A673 (cell line): Measurements from ENCODE around the gene ADAMTS8. TPM values are rescaled to one million over a fixed set of nuclear protein-coding genes. Genes with fewer than 3 reads are reported as not detected.

Source experiments
- BruUV-seq: library from RNA; stranded (reverse); fragments of 400-500 nt; replicated peaks from 2 replicates; lab custom pipeline; 2021; lab: Mats Ljungman, UMichigan
- CTCF ChIA-PET: fragments of 300-600 bp; sonication (Branson Sonifier 250); formaldehyde crosslinking; loops from one replicate; lab custom pipeline; 2022; ENCODE audit warnings: antibody characterized with exemption; lab: Charles Lee
- POLR2A ChIA-PET: fragments of 300-600 bp; sonication (Branson Sonifier 250); formaldehyde crosslinking; loops from one replicate; lab custom pipeline; 2022; ENCODE audit warnings: antibody characterized with exemption; ENCODE audit not compliant: low non-redundant PET; lab: Charles Lee
- DNase-seq: peaks from one replicate; pipeline ENCODE4 v3.0.0-alpha.2; 2015; ENCODE audit warnings: low spot score
- H3K27ac ChIP-seq: fragments of 200-600 bp; sonication (generic); 2 replicates; pipeline ENCODE4 v1.5.1; 2016; ENCODE audit warnings: mixed run types, low read depth, mild to moderate bottlenecking, mixed read lengths, antibody characterized with exemption, low read length; ENCODE audit not compliant: poor library complexity, severe bottlenecking
- H3K27me3 ChIP-seq: fragments of 200-600 bp; sonication (generic); replicated peaks from 2 replicates; pipeline ENCODE4 v1.6.1; 2017; ENCODE audit warnings: mixed run types, low read depth, mild to moderate bottlenecking, mixed read lengths, antibody characterized with exemption, low read length; ENCODE audit not compliant: insufficient read depth, poor library complexity
- H3K36me3 ChIP-seq: fragments of 200-600 bp; sonication (generic); 2 replicates; pipeline ENCODE4 v1.6.1; 2016; ENCODE audit warnings: mixed run types, mild to moderate bottlenecking, mixed read lengths, antibody characterized with exemption, low read length; ENCODE audit not compliant: insufficient read depth, poor library complexity, severe bottlenecking
- H3K4me1 ChIP-seq: fragments of 200-600 bp; sonication (generic); 2 replicates; pipeline ENCODE4 v1.6.1; 2017; ENCODE audit warnings: mixed run types, mild to moderate bottlenecking, mixed read lengths, antibody characterized with exemption, low read length; ENCODE audit not compliant: insufficient read depth, poor library complexity, severe bottlenecking
- H3K4me3 ChIP-seq: fragments of 200-600 bp; sonication (generic); 2 replicates; pipeline ENCODE4 v1.5.1; 2016; ENCODE audit warnings: low read depth, mixed run types, mild to moderate bottlenecking, mixed read lengths, low read length; ENCODE audit not compliant: poor library complexity, severe bottlenecking
- H3K9me3 ChIP-seq: fragments of 200-600 bp; sonication (generic); 2 replicates; pipeline ENCODE4 v1.6.1; 2016; ENCODE audit warnings: mixed run types, low read depth, mild to moderate bottlenecking, mixed read lengths, antibody characterized with exemption, low read length; ENCODE audit not compliant: poor library complexity, severe bottlenecking
- EZH2 ChIP-seq: fragments of 200-600 bp; sonication (generic); IDR thresholded peaks from 2 replicates; pipeline ENCODE4 v1.6.1; 2017; ENCODE audit warnings: borderline replicate concordance, low read depth, mild to moderate bottlenecking, mixed read lengths, antibody characterized with exemption, low read length; ENCODE audit not compliant: poor library complexity, severe bottlenecking
- intact Hi-C: fragments of 100-400 bp; cut with micrococcal nuclease; formaldehyde crosslinking; loops from one replicate; pipeline ENCODE4 v1.10.0; 2022; ENCODE audit not compliant: unreplicated experiment
- total RNA-seq: library from RNA; stranded (reverse); gene quantifications from 2 replicates; pipeline ENCODE4 v1.2.3, GENCODE V29; 2021
- TF ChIP-seq, protein P1 (sequence below): fragments of 300-800, 200-600 bp; sonication (generic); conservative IDR thresholded peaks from 2 replicates; pipeline ENCODE4 v1.5.1; 2017; ENCODE audit warnings: low read depth, mild to moderate bottlenecking, antibody characterized with exemption, low read length, moderate library complexity, mixed read lengths

Gene ADAMTS8
- total RNA-seq, 1 experiment from 2014 or later, result not detected

DNA sequence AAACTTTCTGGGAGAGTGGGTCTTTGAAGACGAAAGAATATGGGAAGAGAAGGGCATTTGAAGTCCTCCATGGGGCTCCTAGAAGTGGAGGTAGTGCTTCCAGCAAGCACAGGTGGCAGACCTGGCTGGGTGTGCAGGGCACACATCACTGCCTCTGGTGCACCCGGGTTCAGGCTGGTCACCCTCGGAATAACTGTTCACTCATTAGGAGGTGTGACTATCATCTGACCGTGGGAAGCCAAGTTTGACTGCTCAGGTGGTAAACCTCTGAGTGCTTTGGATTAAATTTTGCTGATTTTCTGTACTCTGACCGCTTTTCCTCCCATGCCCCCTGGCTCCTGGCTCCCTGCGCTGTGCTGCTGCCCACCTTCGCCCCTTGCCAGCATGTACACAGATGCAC, 31.1 kb upstream of the ADAMTS8 start:
- no peak for DNase-seq
- no peaks in the 10 kb centered on the region for H3K9me3 ChIP-seq
- intact Hi-C loops, result no loop called here
- no peaks in the 10 kb centered on the region for H3K36me3 ChIP-seq
- H3K4me1 ChIP-seq, result no peaks in the 10 kb centered on the region
- no peak for TF ChIP-seq EZH2
- TF ChIP-seq, protein P1, sequence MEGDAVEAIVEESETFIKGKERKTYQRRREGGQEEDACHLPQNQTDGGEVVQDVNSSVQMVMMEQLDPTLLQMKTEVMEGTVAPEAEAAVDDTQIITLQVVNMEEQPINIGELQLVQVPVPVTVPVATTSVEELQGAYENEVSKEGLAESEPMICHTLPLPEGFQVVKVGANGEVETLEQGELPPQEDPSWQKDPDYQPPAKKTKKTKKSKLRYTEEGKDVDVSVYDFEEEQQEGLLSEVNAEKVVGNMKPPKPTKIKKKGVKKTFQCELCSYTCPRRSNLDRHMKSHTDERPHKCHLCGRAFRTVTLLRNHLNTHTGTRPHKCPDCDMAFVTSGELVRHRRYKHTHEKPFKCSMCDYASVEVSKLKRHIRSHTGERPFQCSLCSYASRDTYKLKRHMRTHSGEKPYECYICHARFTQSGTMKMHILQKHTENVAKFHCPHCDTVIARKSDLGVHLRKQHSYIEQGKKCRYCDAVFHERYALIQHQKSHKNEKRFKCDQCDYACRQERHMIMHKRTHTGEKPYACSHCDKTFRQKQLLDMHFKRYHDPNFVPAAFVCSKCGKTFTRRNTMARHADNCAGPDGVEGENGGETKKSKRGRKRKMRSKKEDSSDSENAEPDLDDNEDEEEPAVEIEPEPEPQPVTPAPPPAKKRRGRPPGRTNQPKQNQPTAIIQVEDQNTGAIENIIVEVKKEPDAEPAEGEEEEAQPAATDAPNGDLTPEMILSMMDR, result no peak
- POLR2A ChIA-PET, result no interaction called here
- BruUV-seq, result no TSS peak
- no peak overlapping the region for H3K4me3 ChIP-seq
- no peaks in the 10 kb centered on the region for H3K27me3 ChIP-seq
- CTCF ChIA-PET, result no interaction called here
- no peak overlapping the region for H3K27ac ChIP-seq

DNA sequence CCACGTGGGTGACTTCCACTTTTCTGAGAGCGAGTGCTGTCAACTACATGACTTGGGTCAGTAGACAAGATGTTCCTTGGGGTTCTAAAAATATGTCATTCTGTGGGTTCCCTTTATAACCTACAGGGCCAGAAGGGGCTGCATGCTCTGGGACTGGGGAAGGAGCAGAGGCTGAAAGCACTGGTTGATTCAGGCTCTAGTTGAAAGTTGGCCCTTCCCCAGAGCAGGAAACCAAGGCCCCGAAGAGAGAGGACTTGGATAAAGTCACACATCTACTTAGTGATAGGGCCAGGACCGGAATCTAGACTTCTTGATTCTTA, 30.0 kb upstream of the ADAMTS8 start:
- Histone ChIP-seq H3K4me1 (no peaks in the 10 kb centered on the region), H3K27me3 (no peaks in the 10 kb centered on the region), H3K9me3 (no peaks in the 10 kb centered on the region), H3K4me3 (no peak overlapping the region), H3K27ac (no peak overlapping the region), H3K36me3 (no peaks in the 10 kb centered on the region)
- CTCF ChIA-PET, result no interaction called here
- POLR2A ChIA-PET, result no interaction called here
- intact Hi-C loops, result no loop called here
- no peak for DNase-seq
- TF ChIP-seq, protein P1, result no peak
- TF ChIP-seq EZH2, result no peak
- BruUV-seq, result no TSS peak

DNA sequence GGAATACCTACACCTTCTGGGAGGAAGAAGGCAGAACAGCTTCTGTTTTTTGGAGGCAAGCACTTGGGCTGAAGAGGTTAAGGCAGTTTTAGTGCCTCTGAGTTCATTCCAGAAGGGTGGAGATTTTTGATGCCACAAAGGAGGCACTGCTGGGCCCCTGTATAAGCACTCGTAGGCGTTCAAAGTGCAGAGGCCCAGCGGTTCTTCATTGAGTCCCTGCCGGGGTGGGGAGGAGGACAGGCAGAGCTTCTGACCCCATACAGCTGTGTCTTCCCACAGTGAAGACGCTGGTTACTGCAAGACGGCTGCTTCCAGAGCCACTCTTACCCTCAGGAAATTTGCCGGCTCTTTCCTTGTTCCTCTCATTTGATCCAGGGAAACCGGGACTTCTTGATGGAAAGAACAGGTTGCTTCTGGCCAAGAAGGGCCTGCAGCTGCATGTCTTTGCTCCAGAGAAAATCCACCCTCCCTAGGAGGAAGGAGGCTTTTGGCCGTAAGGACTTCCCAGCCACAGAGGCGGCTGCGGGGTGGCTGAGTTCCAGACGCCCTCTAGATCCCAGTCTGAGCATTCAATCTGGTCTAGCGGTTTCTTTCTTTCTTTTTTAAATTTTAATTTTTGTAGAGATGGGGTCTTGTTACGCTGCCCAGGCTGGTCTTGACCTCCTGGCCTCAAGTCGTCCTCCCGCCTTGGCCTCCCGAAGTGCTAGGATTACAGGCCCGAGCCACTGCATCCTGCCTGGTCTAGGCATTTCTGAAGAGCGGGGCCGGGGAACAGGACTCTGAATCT, 29.4 kb upstream of the ADAMTS8 start:
- TF ChIP-seq, protein P1, result no peak
- TF ChIP-seq EZH2, result no peak
- DNase-seq, result no peak
- no TSS peak for BruUV-seq

More for the DNA sequence above, 29.4 kb upstream of the ADAMTS8 start:
- ChIA-PET POLR2A (no interaction called here), CTCF (no interaction called here)
- H3K27ac ChIP-seq, result no peak overlapping the region
- H3K27me3 ChIP-seq, result no peaks in the 10 kb centered on the region
- H3K4me3 ChIP-seq, result no peak overlapping the region
- H3K36me3 ChIP-seq, result no peaks in the 10 kb centered on the region
- H3K4me1 ChIP-seq, result no peaks in the 10 kb centered on the region
- intact Hi-C loops, result no loop called here
- no peaks in the 10 kb centered on the region for H3K9me3 ChIP-seq
